ENCODE data around the gene MT1X.

DNA sequence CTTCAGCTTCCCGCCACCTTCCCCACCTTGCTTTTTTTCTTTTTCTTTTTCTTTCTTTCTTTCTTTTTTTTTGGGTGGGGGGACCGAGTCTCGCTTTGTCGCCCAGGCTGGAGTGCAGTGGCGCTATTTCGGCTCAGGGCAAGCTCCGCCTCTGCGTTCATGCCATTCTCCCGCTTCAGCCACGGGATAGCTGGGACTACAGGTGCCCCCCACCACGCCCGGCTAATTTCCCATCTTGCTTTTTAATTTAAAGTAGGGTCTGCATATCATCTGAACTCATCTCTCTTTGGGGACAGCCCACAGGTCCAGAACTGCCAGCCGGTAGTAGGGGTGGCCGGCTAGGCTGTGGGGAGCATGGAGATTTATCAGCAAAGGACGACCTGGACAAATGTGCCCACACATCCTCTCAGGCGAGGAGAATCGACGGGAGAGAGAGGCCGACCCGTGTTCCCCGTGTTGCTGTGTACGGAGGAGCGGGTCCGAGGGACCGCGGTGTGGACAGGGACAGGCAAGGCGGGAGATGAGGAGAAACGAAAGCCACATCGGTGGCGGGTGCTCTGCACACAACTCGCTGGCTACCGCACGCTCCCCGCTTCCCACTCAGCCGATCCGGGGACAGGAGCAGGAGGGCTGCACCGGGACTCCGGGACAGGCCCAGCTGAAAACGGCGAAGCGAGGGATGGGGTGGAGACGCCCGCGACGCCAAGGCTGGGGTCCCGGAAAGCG is 47.4 kb upstream of the MT1X start:
- TF ChIP-seq, protein P1, sequence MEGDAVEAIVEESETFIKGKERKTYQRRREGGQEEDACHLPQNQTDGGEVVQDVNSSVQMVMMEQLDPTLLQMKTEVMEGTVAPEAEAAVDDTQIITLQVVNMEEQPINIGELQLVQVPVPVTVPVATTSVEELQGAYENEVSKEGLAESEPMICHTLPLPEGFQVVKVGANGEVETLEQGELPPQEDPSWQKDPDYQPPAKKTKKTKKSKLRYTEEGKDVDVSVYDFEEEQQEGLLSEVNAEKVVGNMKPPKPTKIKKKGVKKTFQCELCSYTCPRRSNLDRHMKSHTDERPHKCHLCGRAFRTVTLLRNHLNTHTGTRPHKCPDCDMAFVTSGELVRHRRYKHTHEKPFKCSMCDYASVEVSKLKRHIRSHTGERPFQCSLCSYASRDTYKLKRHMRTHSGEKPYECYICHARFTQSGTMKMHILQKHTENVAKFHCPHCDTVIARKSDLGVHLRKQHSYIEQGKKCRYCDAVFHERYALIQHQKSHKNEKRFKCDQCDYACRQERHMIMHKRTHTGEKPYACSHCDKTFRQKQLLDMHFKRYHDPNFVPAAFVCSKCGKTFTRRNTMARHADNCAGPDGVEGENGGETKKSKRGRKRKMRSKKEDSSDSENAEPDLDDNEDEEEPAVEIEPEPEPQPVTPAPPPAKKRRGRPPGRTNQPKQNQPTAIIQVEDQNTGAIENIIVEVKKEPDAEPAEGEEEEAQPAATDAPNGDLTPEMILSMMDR (IDR thresholded peaks at IDR 0.05; ENCODE audit: low read length) = no peak
- TF ChIP-seq EZH2phosphoT487 (IDR thresholded peaks at IDR 0.05; ENCODE audit: low read length) (no peak), EZH2 (optimal IDR thresholded peaks at IDR 0.05; ENCODE audit: low read depth, low read length) (no peak)

All from MM.1S (cell line).